ENCODE measurements around the gene LZTS3. TPM values are rescaled to one million over a fixed set of nuclear protein-coding genes. Genes with fewer than 3 reads are reported as not detected.
"Not testable (repeated sequence)": the region's sequence is repeated elsewhere in the genome, so short reads cannot be mapped to it uniquely, and the experiment has no call there.

LZTS3 gene
- 0.03 TPM in 1 of 2 replicates, not detected in the other for total RNA-seq (2014; rRNA removed; shearing (Covaris generic); ENCODE audit: low replicate concordance)

- Histone ChIP-seq H3K4me3 (peak within 1 kb of the TSS; percentile 61), H3K36me3 (no peaks in the 10 kb centered on the region), H3K9me3 (no peaks in the 10 kb centered on the region), H3K27me3 (peaks cover 6% of the 10 kb centered on the region; the same call in 1 of the 2 replicates)
- DNase-seq: peak; percentile 37
Observed at GRCh38 chr20:3172933-3173609, at the start of gene LZTS3. Gene LZTS3 (minus strand): TSS chr20:3173549. CDS start chr20:3167163, 6,386 bp downstream.

GRCh38 chr20:3221398-3222226 lies 48.3 kb upstream of the LZTS3 start:
- Histone ChIP-seq H3K36me3 (peaks cover 2% of the 10 kb centered on the region; the same call in 1 of the 2 replicates), H3K27me3 (no peaks in the 10 kb centered on the region), H3K9me3 (no peaks in the 10 kb centered on the region), H3K4me3 (no peak overlapping the region)
- DNase-seq: no peak

- H3K27me3 ChIP-seq: no peaks in the 10 kb centered on the region
- H3K36me3 ChIP-seq: peaks cover 2% of the 10 kb centered on the region; the same call in 1 of the 2 replicates
- H3K4me3 ChIP-seq: no peak overlapping the region
- no peaks in the 10 kb centered on the region for H3K9me3 ChIP-seq
- peak; percentile 30 for DNase-seq
Observed at GRCh38 chr20:3218307-3218988, 45.1 kb upstream of the LZTS3 start.

- H3K36me3 ChIP-seq, H3K9me3 ChIP-seq: not testable (repeated sequence)
Observed at GRCh38 chr20:3215359-3215917, 42.1 kb upstream of the LZTS3 start.

GRCh38 chr20:3213226-3213625 lies 39.9 kb upstream of the LZTS3 start:
- DNase-seq: no peak
- Histone ChIP-seq H3K9me3 (no peaks in the 10 kb centered on the region), H3K36me3 (no peaks in the 10 kb centered on the region; the same call in 1 of the 2 replicates), H3K27me3 (no peaks in the 10 kb centered on the region), H3K4me3 (no peak overlapping the region)

More at GRCh38 chr20:3215359-3215917, 42.1 kb upstream of the LZTS3 start:
- H3K27me3 ChIP-seq, H3K4me3 ChIP-seq, DNase-seq: not testable (repeated sequence)

- Histone ChIP-seq H3K9me3 (no peaks in the 10 kb centered on the region), H3K36me3 (no peaks in the 10 kb centered on the region; the same call in 1 of the 2 replicates), H3K4me3 (peak overlapping the region; percentile 84), H3K27me3 (no peaks in the 10 kb centered on the region)
- no peak for DNase-seq
Observed at GRCh38 chr20:3210346-3210745, 37.0 kb upstream of the LZTS3 start.

- H3K9me3 ChIP-seq: no peaks in the 10 kb centered on the region
- DNase-seq: no peak
- H3K36me3 ChIP-seq: no peaks in the 10 kb centered on the region; the same call in 1 of the 2 replicates
- no peaks in the 10 kb centered on the region for H3K27me3 ChIP-seq
- H3K4me3 ChIP-seq: peak overlapping the region; percentile 84
Observed at GRCh38 chr20:3209946-3210317, 36.6 kb upstream of the LZTS3 start.

GRCh38 chr20:3209257-3209945 lies 36.1 kb upstream of the LZTS3 start, which contains the start of gene ITPA:
Gene ITPA (plus strand): TSS chr20:3209498. CDS start chr20:3209552, 54 bp downstream.
- Histone ChIP-seq H3K36me3 (no peaks in the 10 kb centered on the region; the same call in 1 of the 2 replicates), H3K9me3 (no peaks in the 10 kb centered on the region), H3K4me3 (peak within 1 kb of the TSS; percentile 84), H3K27me3 (no peaks in the 10 kb centered on the region)
- peak; percentile 39 for DNase-seq

- H3K36me3 ChIP-seq: no peaks in the 10 kb centered on the region; the same call in 1 of the 2 replicates
- H3K9me3 ChIP-seq: no peaks in the 10 kb centered on the region
- H3K27me3 ChIP-seq: no peaks in the 10 kb centered on the region
- no peak for DNase-seq
- peak overlapping the region; percentile 84 for H3K4me3 ChIP-seq
Observed at GRCh38 chr20:3208786-3209256, 35.5 kb upstream of the LZTS3 start.

GRCh38 chr20:3204124-3204794 lies 30.9 kb upstream of the LZTS3 start, which contains the start of gene DDRGK1:
Gene DDRGK1 (minus strand): TSS chr20:3204682. CDS start chr20:3204627, 55 bp downstream.
- Histone ChIP-seq H3K9me3 (no peaks in the 10 kb centered on the region), H3K27me3 (no peaks in the 10 kb centered on the region), H3K36me3 (peaks cover 4% of the 10 kb centered on the region), H3K4me3 (peak within 1 kb of the TSS; percentile 81)
- peak; percentile 70 for DNase-seq

GRCh38 chr20:3203315-3204123 lies 30.2 kb upstream of the LZTS3 start:
- Histone ChIP-seq H3K36me3 (peaks cover 4% of the 10 kb centered on the region), H3K4me3 (peak overlapping the region; percentile 81), H3K27me3 (no peaks in the 10 kb centered on the region), H3K9me3 (no peaks in the 10 kb centered on the region)
- peak; percentile 19 for DNase-seq

GRCh38 chr20:3202965-3203314 lies 29.6 kb upstream of the LZTS3 start:
- Histone ChIP-seq H3K9me3 (no peaks in the 10 kb centered on the region), H3K36me3 (peaks cover 4% of the 10 kb centered on the region), H3K4me3 (peak overlapping the region; percentile 81), H3K27me3 (no peaks in the 10 kb centered on the region)
- DNase-seq: no peak

- Histone ChIP-seq H3K36me3 (peaks cover 4% of the 10 kb centered on the region), H3K27me3 (no peaks in the 10 kb centered on the region), H3K4me3 (no peak overlapping the region), H3K9me3 (no peaks in the 10 kb centered on the region)
- DNase-seq: no peak
Observed at GRCh38 chr20:3199976-3200755, 26.8 kb upstream of the LZTS3 start.

- Histone ChIP-seq H3K36me3 (peaks cover 4% of the 10 kb centered on the region), H3K4me3 (no peak overlapping the region), H3K9me3 (no peaks in the 10 kb centered on the region), H3K27me3 (no peaks in the 10 kb centered on the region)
- no peak for DNase-seq
Observed at GRCh38 chr20:3199206-3199605, 25.9 kb upstream of the LZTS3 start.

Data from MG63 (cell line).